Prostate gland (tissue), 2 donors: Measurements from ENCODE around the gene UTP25. TPM values are rescaled to one million over a fixed set of nuclear protein-coding genes. Genes with fewer than 3 reads are reported as not detected.
A peak's percentile ranks its signal among the peaks of the same experiment; 100 is the strongest.

Source experiments
- DNase-seq: peaks from one replicate; pipeline ENCODE4 v3.0.0-alpha.2; 2019; ENCODE audit warnings: low spot score
- H3K27ac ChIP-seq, 2 donors: fragments of 200-600 bp; sonication (generic); 2 replicates each; pipeline ENCODE4 v1.5.1; 2017 to 2019
- H3K27me3 ChIP-seq: fragments of 200-600 bp; sonication (generic); replicated peaks from 2 replicates; pipeline ENCODE4 v1.5.1; 2019; ENCODE audit not compliant: insufficient read depth
- H3K36me3 ChIP-seq, 2 donors: fragments of 200-600 bp; sonication (generic); 1 replicate in 1 of 2; 2 replicates in 1 of 2; pipeline versions ENCODE4 v1.5.1 to v1.8.1; 2017 to 2019
- H3K4me1 ChIP-seq: fragments of 200-600 bp; sonication (generic); replicated peaks from 2 replicates; pipeline ENCODE4 v1.5.1; 2019
- H3K4me3 ChIP-seq, 2 donors: fragments of 200-600 bp; sonication (generic); 2 replicates each; pipeline ENCODE4 v1.5.1; 2017 to 2019
- H3K9me3 ChIP-seq: fragments of 200-600 bp; sonication (generic); 2 replicates; pipeline ENCODE4 v1.5.1; 2017
- POLR2A ChIP-seq: fragments of 450-650 bp; IDR thresholded peaks from one replicate; pipeline ENCODE4 v1.6.1; 2016; ENCODE audit warnings: antibody characterized with exemption, mild to moderate bottlenecking
- POLR2AphosphoS5 ChIP-seq: sonication (generic); formaldehyde crosslinking; IDR thresholded peaks from one replicate; pipeline ENCODE4 v1.6.1; 2017; ENCODE audit warnings: antibody characterized with exemption
- WGBS: methylation state at CpG from one replicate; pipeline ENCODE4 v1.1.5; 2018; 5-methylcytosine and 5-hydroxymethylcytosine counted together
- intact Hi-C: fragments of 100-400 bp; cut with DNase I; formaldehyde crosslinking; loops from one replicate; pipeline ENCODE4 v1.14.2; 2022
- total RNA-seq, 2 donors: library from RNA; depleted of rRNA; stranded (reverse); fragments of >200 nt; gene quantifications; one replicate each; pipeline ENCODE4 v1.1.0, GENCODE V29; 2016
- TF ChIP-seq, protein P1 (sequence below), 4 experiments: fragments of 200-600 bp in 2 of 4; fragments of 450-650 bp in 2 of 4; sonication (generic) in 2 of 4; IDR thresholded peaks; 1 replicate in 3 of 4; 2 replicates in 1 of 4; pipeline ENCODE4 v1.5.1; 2016 to 2019; ENCODE audit warnings: antibody characterized with exemption in 4 of 4, mild to moderate bottlenecking in 2 of 4, moderate library complexity in 2 of 4

The UTP25 gene, protein sequence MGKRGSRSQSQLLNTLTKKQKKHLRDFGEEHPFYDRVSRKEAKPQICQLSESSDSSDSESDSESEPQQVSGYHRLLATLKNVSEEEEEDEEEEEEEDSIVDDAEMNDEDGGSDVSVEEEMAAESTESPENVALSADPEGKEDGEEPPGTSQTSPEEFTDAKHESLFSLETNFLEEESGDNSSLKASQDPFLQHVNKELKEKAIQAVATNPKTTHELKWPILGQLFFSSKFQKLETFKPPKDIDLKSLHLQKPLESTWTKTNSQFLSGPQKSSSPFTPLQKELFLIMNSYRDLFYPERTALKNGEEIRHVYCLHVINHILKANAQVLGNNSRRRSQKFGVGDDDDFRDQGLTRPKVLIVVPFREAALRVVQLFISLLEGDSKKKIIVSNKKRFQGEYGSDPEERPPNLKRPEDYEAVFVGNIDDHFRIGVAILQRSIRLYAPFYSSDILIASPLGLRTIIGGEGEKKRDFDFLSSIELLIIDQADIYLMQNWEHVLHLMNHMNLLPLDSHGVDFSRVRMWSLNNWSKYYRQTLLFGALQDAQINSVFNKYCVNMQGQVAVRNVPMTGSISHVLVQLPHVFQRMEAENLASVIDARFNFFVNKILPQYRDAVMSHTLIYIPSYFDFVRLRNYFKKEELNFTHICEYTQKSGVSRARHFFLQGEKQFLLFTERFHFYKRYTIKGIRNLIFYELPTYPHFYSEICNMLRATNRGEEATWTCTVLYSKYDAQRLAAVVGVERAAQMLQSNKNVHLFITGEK
- 1 to 10 TPM; 6.0 to 8.1 TPM for total RNA-seq

DNA sequence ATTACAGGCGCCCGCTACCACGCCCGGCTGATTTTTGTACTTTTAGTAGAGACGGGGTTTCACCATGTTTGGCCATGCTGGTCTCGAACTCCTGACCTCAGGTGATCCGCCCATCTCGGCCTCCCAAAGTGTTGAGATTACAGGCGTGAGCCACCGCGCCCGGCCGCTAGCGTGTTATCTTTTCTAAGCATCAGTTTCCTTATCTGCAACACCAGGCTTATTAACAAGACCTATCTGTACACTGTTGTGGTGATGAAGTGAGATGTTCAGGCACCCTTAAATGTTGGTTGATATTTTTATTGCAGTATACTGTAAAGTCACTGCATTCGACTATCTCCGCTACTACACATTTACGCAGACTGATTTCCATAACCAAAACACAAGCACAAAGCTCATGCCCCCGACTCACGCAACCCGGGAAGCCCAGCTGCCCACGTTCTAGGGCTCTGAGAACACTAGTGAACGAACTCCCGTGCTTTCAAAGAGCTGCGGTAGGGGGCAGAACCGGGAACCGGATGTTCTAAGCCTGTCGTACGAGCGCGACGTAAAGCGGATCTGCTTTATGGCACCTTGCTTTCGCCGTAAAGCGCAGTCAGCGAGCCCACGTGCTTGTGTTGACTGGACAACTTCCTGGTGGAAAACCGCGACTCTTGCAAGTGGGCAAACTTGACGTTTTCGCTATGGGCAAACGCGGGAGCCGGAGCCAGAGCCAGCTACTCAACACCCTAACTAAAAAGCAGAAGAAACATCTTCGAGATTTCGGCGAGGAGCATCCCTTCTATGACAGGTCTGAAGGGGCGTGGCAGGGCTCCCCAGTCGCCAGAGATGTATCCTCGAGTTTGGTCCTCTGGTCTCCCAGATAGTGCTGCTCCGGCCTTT is at the start of gene UTP25:
UTP25 (plus strand) TSS at position 589 of the 879 bp plus-strand sequence; CDS start at position 681, 92 bp downstream.
- H3K9me3 ChIP-seq: no peaks in the 10 kb centered on the region
- H3K27me3 ChIP-seq: no peaks in the 10 kb centered on the region
- WGBS: 17% methylated on average over 50 of the region's 51 CpGs
- intact Hi-C loops: loop anchor here (5.0 kb wide), 1 partner anchor 40 kb away; no protein-coding TSS in a partner anchor
- no peaks in the 10 kb centered on the region for H3K4me1 ChIP-seq
- H3K36me3 ChIP-seq: no peaks in the 10 kb centered on the region
- peak; percentile 86 for DNase-seq
- TF ChIP-seq POLR2A (peak; percentile 53), POLR2AphosphoS5 (peak; percentile 98)
- TF ChIP-seq, protein P1, sequence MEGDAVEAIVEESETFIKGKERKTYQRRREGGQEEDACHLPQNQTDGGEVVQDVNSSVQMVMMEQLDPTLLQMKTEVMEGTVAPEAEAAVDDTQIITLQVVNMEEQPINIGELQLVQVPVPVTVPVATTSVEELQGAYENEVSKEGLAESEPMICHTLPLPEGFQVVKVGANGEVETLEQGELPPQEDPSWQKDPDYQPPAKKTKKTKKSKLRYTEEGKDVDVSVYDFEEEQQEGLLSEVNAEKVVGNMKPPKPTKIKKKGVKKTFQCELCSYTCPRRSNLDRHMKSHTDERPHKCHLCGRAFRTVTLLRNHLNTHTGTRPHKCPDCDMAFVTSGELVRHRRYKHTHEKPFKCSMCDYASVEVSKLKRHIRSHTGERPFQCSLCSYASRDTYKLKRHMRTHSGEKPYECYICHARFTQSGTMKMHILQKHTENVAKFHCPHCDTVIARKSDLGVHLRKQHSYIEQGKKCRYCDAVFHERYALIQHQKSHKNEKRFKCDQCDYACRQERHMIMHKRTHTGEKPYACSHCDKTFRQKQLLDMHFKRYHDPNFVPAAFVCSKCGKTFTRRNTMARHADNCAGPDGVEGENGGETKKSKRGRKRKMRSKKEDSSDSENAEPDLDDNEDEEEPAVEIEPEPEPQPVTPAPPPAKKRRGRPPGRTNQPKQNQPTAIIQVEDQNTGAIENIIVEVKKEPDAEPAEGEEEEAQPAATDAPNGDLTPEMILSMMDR (IDR thresholded peaks at IDR 0.05): peak; percentile 41 to 88 (median 84)
- H3K4me3 ChIP-seq: peak within 1 kb of the TSS; percentile 59 to 61
- peak within 1 kb of the TSS; percentile 61 to 73 for H3K27ac ChIP-seq

DNA sequence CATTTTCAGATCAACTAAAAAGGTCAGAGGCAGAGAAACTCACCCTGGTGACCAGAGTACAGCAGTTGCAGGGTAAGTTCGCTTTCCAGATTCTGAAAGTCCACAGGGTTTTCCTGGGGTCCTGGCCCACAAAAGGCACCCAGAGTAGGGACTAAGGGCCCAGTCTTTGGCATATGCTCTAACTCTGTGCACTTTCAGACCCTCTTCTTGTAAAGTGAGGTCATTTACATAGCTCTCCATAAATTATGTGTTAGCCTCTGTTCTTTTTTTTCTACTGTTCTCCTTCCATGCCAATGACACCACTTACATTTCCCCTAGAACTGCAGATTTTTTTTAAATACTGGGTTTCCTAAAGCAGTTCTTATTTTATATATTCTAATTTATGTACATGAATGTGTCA is 49.7 kb upstream of the UTP25 start:
- WGBS: 88% methylated on average over 1 of the region's 1 CpG
- H3K4me3 ChIP-seq: no peak overlapping the region
- H3K27ac ChIP-seq: no peak overlapping the region
- no peaks in the 10 kb centered on the region for H3K4me1 ChIP-seq
- no peaks in the 10 kb centered on the region for H3K36me3 ChIP-seq
- H3K27me3 ChIP-seq: no peaks in the 10 kb centered on the region
- TF ChIP-seq POLR2AphosphoS5 (no peak), POLR2A (no peak)
- TF ChIP-seq, protein P1 (IDR thresholded peaks at IDR 0.05): no peak
- intact Hi-C loops: no loop called here
- no peaks in the 10 kb centered on the region for H3K9me3 ChIP-seq
- DNase-seq: no peak

DNA sequence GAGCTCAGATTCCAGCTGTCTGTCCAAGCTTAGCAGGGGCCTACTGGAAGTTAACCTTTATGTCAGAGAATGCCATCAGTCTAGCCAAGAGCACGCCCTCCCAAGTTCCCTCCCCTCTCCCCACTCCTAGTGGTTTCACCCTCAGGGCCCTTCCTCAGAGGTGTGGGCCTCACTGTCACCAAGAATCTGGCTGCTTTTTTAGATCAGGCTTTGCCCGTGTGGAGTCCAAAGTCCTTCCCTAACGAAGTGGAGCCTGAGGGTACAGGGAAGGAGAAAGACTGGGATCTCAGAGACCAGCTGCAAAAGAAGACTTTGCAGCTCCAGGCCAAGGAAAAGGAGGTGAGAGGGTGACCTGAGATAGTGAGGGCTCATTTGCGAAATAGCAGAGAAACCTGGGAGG is 47.5 kb upstream of the UTP25 start:
- TF ChIP-seq POLR2AphosphoS5: no peak
- TF ChIP-seq, protein P1 (IDR thresholded peaks at IDR 0.05): no peak
- TF ChIP-seq POLR2A: no peak
- no peak for DNase-seq
- intact Hi-C loops: no loop called here

DNA sequence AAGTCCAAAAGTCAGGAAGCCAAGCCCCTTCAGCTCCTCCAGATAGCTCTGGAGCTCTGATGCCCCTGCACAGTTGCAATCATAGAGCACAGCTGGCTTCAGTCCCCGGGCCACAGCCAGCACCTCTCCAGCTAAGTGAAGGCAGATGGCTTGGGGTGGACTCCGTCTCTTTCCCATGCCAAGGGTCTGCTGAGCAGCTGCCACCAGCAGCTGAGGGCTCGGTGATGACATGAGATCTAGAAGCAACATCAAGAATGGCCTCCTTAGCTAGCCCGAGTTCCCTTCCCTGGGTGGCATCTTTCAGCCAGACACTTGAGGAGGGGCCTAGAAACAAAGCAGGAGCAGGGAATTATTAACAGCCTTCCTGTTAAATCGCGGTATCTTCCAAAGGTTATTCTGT is 44.4 kb upstream of the UTP25 start:
- WGBS: 44% methylated on average over 6 of the region's 6 CpGs
- H3K27me3 ChIP-seq: no peaks in the 10 kb centered on the region
- H3K4me1 ChIP-seq: peaks cover 30% of the 10 kb centered on the region
- no peak for DNase-seq
- H3K9me3 ChIP-seq: no peaks in the 10 kb centered on the region
- intact Hi-C loops: no loop called here
- no peak overlapping the region for H3K4me3 ChIP-seq
- H3K27ac ChIP-seq: no peak overlapping the region
- TF ChIP-seq POLR2A: no peak
- TF ChIP-seq, protein P1 (IDR thresholded peaks at IDR 0.05): no peak
- no peak for TF ChIP-seq POLR2AphosphoS5
- H3K36me3 ChIP-seq: no peaks in the 10 kb centered on the region

More for the DNA sequence above, 47.5 kb upstream of the UTP25 start:
- Histone ChIP-seq H3K4me1 (peaks cover 12% of the 10 kb centered on the region), H3K27me3 (no peaks in the 10 kb centered on the region), H3K9me3 (no peaks in the 10 kb centered on the region), H3K27ac (no peak overlapping the region), H3K4me3 (no peak overlapping the region), H3K36me3 (no peaks in the 10 kb centered on the region)
- 82% methylated on average over 4 of the region's 4 CpGs for whole genome bisulfite sequencing
